ENCODE results near the gene FAM13B. TPM values are rescaled to one million over a fixed set of nuclear protein-coding genes. Genes with fewer than 3 reads are reported as not detected.
"Not testable (repeated sequence)": the region's sequence is repeated elsewhere in the genome, so short reads cannot be mapped to it uniquely, and the experiment has no call there.

Gene FAM13B
- total RNA-seq, result 35.9 to 43.6 TPM (median 43.0 TPM) in 3 replicates
- long read RNA-seq, partial matches to known transcripts, result 1 of 5 reads
- long read RNA-seq, other reads (novel, unspliced or antisense), result 4 of 5 reads

- Mint-ChIP-seq H3K27me3 (ENCODE audit: low read depth) (no peaks in the 10 kb centered on the region), H3K27ac (ENCODE audit: unreplicated experiment) (peak within 1 kb of the TSS; percentile 96), H3K9me3 (ENCODE audit: low read depth) (no peaks in the 10 kb centered on the region), H3K4me3 (ENCODE audit: unreplicated experiment) (peak within 1 kb of the TSS; percentile 96), H3K36me3 (ENCODE audit: low read depth) (no peaks in the 10 kb centered on the region), H3K4me1 (ENCODE audit: low read depth) (peaks cover 58% of the 10 kb centered on the region)
- DNase-seq (ENCODE audit: low spot score), result peak; percentile 95
- no peak for TF ChIP-seq CTCF (IDR thresholded peaks at IDR 0.05)
Measured at GRCh38 chr5:138032572-138033385, at the start of gene FAM13B. Gene FAM13B (minus strand): TSS chr5:138033079. CDS start chr5:138019111, 13,968 bp downstream.

- H3K9me3 Mint-ChIP-seq (ENCODE audit: low read depth), result no peaks in the 10 kb centered on the region
- no peak for DNase-seq (ENCODE audit: low spot score)
- no peaks in the 10 kb centered on the region for H3K27me3 Mint-ChIP-seq (ENCODE audit: low read depth)
- H3K27ac Mint-ChIP-seq (ENCODE audit: unreplicated experiment), result no peak overlapping the region
- H3K36me3 Mint-ChIP-seq (ENCODE audit: low read depth), result no peaks in the 10 kb centered on the region
- no peak for TF ChIP-seq CTCF (IDR thresholded peaks at IDR 0.05)
- no peaks in the 10 kb centered on the region for H3K4me1 Mint-ChIP-seq (ENCODE audit: low read depth)
- H3K4me3 Mint-ChIP-seq (ENCODE audit: unreplicated experiment), result no peak overlapping the region
Measured at GRCh38 chr5:138082033-138082432, 49.2 kb upstream of the FAM13B start.

GRCh38 chr5:138078006-138078643 is 45.2 kb upstream of the FAM13B start:
- no peak for TF ChIP-seq CTCF (IDR thresholded peaks at IDR 0.05)
- no peaks in the 10 kb centered on the region for H3K27me3 Mint-ChIP-seq (ENCODE audit: low read depth)
- no peak for DNase-seq (ENCODE audit: low spot score)
- H3K4me3 Mint-ChIP-seq (ENCODE audit: unreplicated experiment), result no peak overlapping the region
- H3K27ac Mint-ChIP-seq (ENCODE audit: unreplicated experiment), result no peak overlapping the region
- no peaks in the 10 kb centered on the region for H3K9me3 Mint-ChIP-seq (ENCODE audit: low read depth)
- no peaks in the 10 kb centered on the region for H3K36me3 Mint-ChIP-seq (ENCODE audit: low read depth)
- H3K4me1 Mint-ChIP-seq (ENCODE audit: low read depth), result no peaks in the 10 kb centered on the region

GRCh38 chr5:138077064-138077696 is 44.3 kb upstream of the FAM13B start:
- DNase-seq (ENCODE audit: low spot score), result no peak
- Mint-ChIP-seq H3K27ac (ENCODE audit: unreplicated experiment) (no peak overlapping the region), H3K36me3 (ENCODE audit: low read depth) (no peaks in the 10 kb centered on the region), H3K4me1 (ENCODE audit: low read depth) (no peaks in the 10 kb centered on the region), H3K4me3 (ENCODE audit: unreplicated experiment) (no peak overlapping the region), H3K27me3 (ENCODE audit: low read depth) (no peaks in the 10 kb centered on the region), H3K9me3 (ENCODE audit: low read depth) (no peaks in the 10 kb centered on the region)
- TF ChIP-seq CTCF (IDR thresholded peaks at IDR 0.05), result peak; percentile 92

- H3K9me3 Mint-ChIP-seq (ENCODE audit: low read depth); H3K27ac Mint-ChIP-seq (ENCODE audit: unreplicated experiment); H3K36me3 Mint-ChIP-seq (ENCODE audit: low read depth); DNase-seq (ENCODE audit: low spot score); H3K4me3 Mint-ChIP-seq (ENCODE audit: unreplicated experiment); H3K4me1 Mint-ChIP-seq (ENCODE audit: low read depth); H3K27me3 Mint-ChIP-seq (ENCODE audit: low read depth): not testable (repeated sequence)
Measured at GRCh38 chr5:138070026-138070425, 37.1 kb upstream of the FAM13B start.

Measured in chondrocyte (in vitro differentiated cells).